GM23338 (cell line): ENCODE results near the gene FAM171A1. TPM values are rescaled to one million over a fixed set of nuclear protein-coding genes. Genes with fewer than 3 reads are reported as not detected.

Source experiments
- ATAC-seq: fragments of 200-7000 bp; cut with Tn5 transposase; 3 replicates; pipeline ENCODE4 v1.9.1; 2020
- DNase-seq: peaks from one replicate; pipeline ENCODE4 v3.0.0-alpha.2; 2015; ENCODE audit warnings: low spot score
- H2AFZ ChIP-seq: fragments of 200-600 bp; sonication (generic); 2 replicates; pipeline ENCODE4 v1.8.0; 2016; ENCODE audit warnings: antibody characterized with exemption, mild to moderate bottlenecking, moderate library complexity
- H3F3A ChIP-seq: fragments of 200-600 bp; sonication (generic); replicated peaks from 2 replicates; pipeline ENCODE4 v1.8.0; 2017; ENCODE audit warnings: antibody characterized with exemption, mixed run types, low read depth
- H3K27ac ChIP-seq: fragments of 200-600 bp; sonication (generic); 2 replicates; pipeline ENCODE4 v1.6.1; 2016; ENCODE audit warnings: low read depth
- H3K27me3 ChIP-seq: fragments of 200-600 bp; sonication (generic); 2 replicates; pipeline ENCODE4 v1.8.0; 2016; ENCODE audit warnings: mild to moderate bottlenecking, mixed run types, moderate library complexity; ENCODE audit not compliant: insufficient read depth
- H3K36me3 ChIP-seq: fragments of 200-600 bp; sonication (generic); 2 replicates; pipeline ENCODE4 v1.8.0; 2016; ENCODE audit warnings: mild to moderate bottlenecking; ENCODE audit not compliant: insufficient read depth
- H3K4me1 ChIP-seq: fragments of 200-600 bp; sonication (generic); 2 replicates; pipeline ENCODE4 v1.8.0; 2016; ENCODE audit warnings: mild to moderate bottlenecking, moderate library complexity; ENCODE audit not compliant: insufficient read depth
- H3K4me2 ChIP-seq: fragments of 200-600 bp; sonication (generic); 2 replicates; pipeline ENCODE4 v1.7.1; 2017; ENCODE audit warnings: mixed run types
- H3K4me3 ChIP-seq: fragments of 200-600 bp; sonication (generic); 2 replicates; pipeline ENCODE4 v1.6.1; 2016; ENCODE audit warnings: mixed run types
- H3K79me2 ChIP-seq: fragments of 200-600 bp; sonication (generic); replicated peaks from 2 replicates; pipeline ENCODE4 v1.8.0; 2017; ENCODE audit warnings: mild to moderate bottlenecking; ENCODE audit not compliant: insufficient read depth
- H3K9me2 ChIP-seq: fragments of 200-600 bp; sonication (generic); 2 replicates; pipeline ENCODE4 v1.8.0; 2017; ENCODE audit not compliant: insufficient read depth
- H4K20me1 ChIP-seq: fragments of 200-600 bp; sonication (generic); replicated peaks from 2 replicates; pipeline ENCODE4 v1.8.0; 2017; ENCODE audit warnings: mild to moderate bottlenecking; ENCODE audit not compliant: insufficient read depth
- H3K27ac Mint-ChIP-seq: 2 replicates; pipeline ENCODE4 v1.8.0; 2020; ENCODE audit warnings: inconsistent platforms, mild to moderate bottlenecking, moderate library complexity, mixed read lengths
- H3K27me3 Mint-ChIP-seq: 3 replicates; pipeline ENCODE4 v1.8.0; 2022; ENCODE audit warnings: low read depth, mild to moderate bottlenecking, moderate library complexity, mixed read lengths, inconsistent platforms; ENCODE audit not compliant: insufficient read depth, poor library complexity
- H3K36me3 Mint-ChIP-seq: 3 replicates; pipeline ENCODE4 v1.8.0; 2021; ENCODE audit warnings: low read depth, mild to moderate bottlenecking, inconsistent platforms, moderate library complexity, mixed read lengths
- H3K4me1 Mint-ChIP-seq: 3 replicates; pipeline ENCODE4 v1.8.0; 2020; ENCODE audit warnings: mild to moderate bottlenecking, inconsistent platforms, mixed read lengths
- H3K4me3 Mint-ChIP-seq: 3 replicates; pipeline ENCODE4 v1.8.0; 2021; ENCODE audit warnings: moderate library complexity, mild to moderate bottlenecking, inconsistent platforms, mixed read lengths
- H3K9me3 Mint-ChIP-seq: 3 replicates; pipeline ENCODE4 v1.8.0; 2020; ENCODE audit warnings: moderate library complexity, mild to moderate bottlenecking, inconsistent platforms, mixed read lengths
- CREB1 ChIP-seq: fragments of 250-450 bp; sonication (Bioruptor Pico); IDR thresholded peaks from 2 replicates; pipeline ENCODE4 v1.5.0; 2020; ENCODE audit warnings: low read depth, mild to moderate bottlenecking, moderate library complexity
- CTCF ChIP-seq, 2 experiments: fragments of 200-600 bp in 1 of 2; sonication (generic) in 1 of 2; conservative IDR thresholded peaks; 2 replicates each; pipeline versions ENCODE4 v1.5.1 to v1.6.1; 2016 to 2017; ENCODE audit warnings: antibody characterized with exemption in 2 of 2, low read depth in 2 of 2, mild to moderate bottlenecking in 2 of 2, moderate library complexity in 1 of 2
- ETS1 ChIP-seq: IDR thresholded peaks from 2 replicates; pipeline ENCODE4 v1.6.1; 2016; ENCODE audit warnings: antibody characterized with exemption
- EZH2 ChIP-seq: fragments of 200-600 bp; sonication (generic); IDR thresholded peaks from one replicate; pipeline ENCODE4 v1.8.0; 2017; ENCODE audit warnings: antibody characterized with exemption, mild to moderate bottlenecking, low read depth; ENCODE audit not compliant: unreplicated experiment
- EZH2phosphoT487 ChIP-seq: fragments of 200-600 bp; sonication (generic); IDR thresholded peaks from one replicate; pipeline ENCODE4 v1.8.1; 2018; ENCODE audit warnings: antibody characterized with exemption; ENCODE audit not compliant: unreplicated experiment
- JUNB ChIP-seq: IDR thresholded peaks from one replicate; pipeline ENCODE4 v1.6.1; 2016; ENCODE audit warnings: antibody characterized with exemption; ENCODE audit not compliant: unreplicated experiment
- NANOG ChIP-seq: IDR thresholded peaks from 2 replicates; pipeline ENCODE4 v1.6.1; 2016; ENCODE audit warnings: antibody characterized with exemption, borderline replicate concordance
- POLR2AphosphoS5 ChIP-seq: IDR thresholded peaks from 2 replicates; pipeline ENCODE4 v1.6.1; 2016; ENCODE audit warnings: antibody characterized with exemption, low read depth
- REST ChIP-seq: IDR thresholded peaks from one replicate; pipeline ENCODE4 v1.6.1; 2018; ENCODE audit warnings: antibody characterized with exemption; ENCODE audit not compliant: unreplicated experiment
- STAT1 ChIP-seq: IDR thresholded peaks from one replicate; pipeline ENCODE4 v1.6.1; 2016; ENCODE audit warnings: antibody characterized with exemption; ENCODE audit not compliant: unreplicated experiment
- ZNF114 ChIP-seq: fragments of 250-450 bp; sonication (Bioruptor Pico); IDR thresholded peaks from 2 replicates; pipeline ENCODE4 v1.5.0; 2020; ENCODE audit warnings: mild to moderate bottlenecking, moderate library complexity
- ZNF331 ChIP-seq: fragments of 250-450 bp; sonication (Bioruptor Pico); IDR thresholded peaks from 2 replicates; pipeline ENCODE4 v1.5.0; 2020; ENCODE audit warnings: low read depth, mild to moderate bottlenecking, moderate library complexity
- polyA plus RNA-seq: library from polyadenylated mRNA; unstranded; fragments of >200 nt; fragmentation: Nextera tagmentation; extraction: Ambion mirVana; gene quantifications from 2 replicates; pipeline ENCODE4 v1.2.1, GENCODE V29; 2016
- total RNA-seq: library from RNA; depleted of rRNA; stranded (reverse); fragments of >200 nt; shearing (Covaris generic); gene quantifications from 2 replicates; pipeline ENCODE4 v1.2.3, GENCODE V29; 2014
- TF ChIP-seq, protein P1 (sequence below): fragments of 250-450 bp; sonication (Bioruptor Pico); IDR thresholded peaks from 2 replicates; pipeline ENCODE4 v1.5.0; 2020; ENCODE audit warnings: mild to moderate bottlenecking, moderate library complexity

The FAM171A1 gene
- total and polyA plus RNA-seq, 2 experiments from 2014 or later, result 11.3 to 32.2 TPM

DNA sequence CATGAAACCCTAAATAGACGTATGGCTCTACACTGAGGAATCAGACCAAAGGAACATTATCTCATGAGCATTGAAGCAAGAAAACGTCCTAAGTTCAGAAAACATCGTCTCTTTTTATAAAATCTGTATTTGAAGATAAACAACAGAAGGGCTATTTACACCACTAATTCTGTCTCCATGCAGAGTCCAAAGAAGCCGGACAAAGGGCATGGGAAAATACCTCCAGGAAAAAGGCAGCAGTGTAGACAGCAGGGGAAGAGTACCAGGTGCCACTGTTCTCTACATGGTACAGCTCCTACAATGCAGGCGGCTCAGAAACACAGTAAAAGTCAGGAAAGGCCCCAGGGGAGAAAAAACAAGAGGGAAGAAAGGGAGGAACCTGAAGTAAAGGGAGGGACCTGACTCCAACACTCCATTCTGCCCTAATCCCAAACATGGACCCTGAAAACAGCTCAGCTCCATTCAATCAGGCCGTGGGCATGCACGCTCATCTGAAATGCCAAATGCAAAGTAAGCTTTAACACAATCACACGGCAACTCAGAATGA lies 17.5 kb downstream of the FAM171A1 start:
- Histone ChIP-seq H3K36me3 (no peaks in the 10 kb centered on the region), H3K4me3 (no peak overlapping the region), H4K20me1 (peaks cover 9% of the 10 kb centered on the region), H3K79me2 (peaks cover 79% of the 10 kb centered on the region), H3K27me3 (no peaks in the 10 kb centered on the region), H3K4me2 (no peak overlapping the region), H3K4me1 (peaks cover 4% of the 10 kb centered on the region), H3K9me2 (no peaks in the 10 kb centered on the region), H3F3A (no peaks in the 10 kb centered on the region), H2AFZ (no peak overlapping the region), H3K27ac (no peak overlapping the region)
- Mint-ChIP-seq H3K36me3 (no peaks in the 10 kb centered on the region), H3K4me1 (peaks cover 14% of the 10 kb centered on the region), H3K4me3 (no peak overlapping the region), H3K27ac (no peak overlapping the region), H3K27me3 (peaks cover 5% of the 10 kb centered on the region), H3K9me3 (no peaks in the 10 kb centered on the region)
- ATAC-seq, result 0 out of 3 replicates have a peak, but pooled peaks have one; percentile 26
- TF ChIP-seq NANOG (no peak), POLR2AphosphoS5 (no peak), JUNB (no peak), EZH2phosphoT487 (no peak), ETS1 (no peak), STAT1 (no peak), EZH2 (no peak), ZNF331 (CRISPR knock-in tag) (no peak), CREB1 (no peak), ZNF114 (CRISPR knock-in tag) (no peak), CTCF (conservative IDR thresholded peaks at IDR 0.05; ENCODE audit: low read depth in 2 of 2) (no peak), REST (no peak)
- TF ChIP-seq, protein P1, sequence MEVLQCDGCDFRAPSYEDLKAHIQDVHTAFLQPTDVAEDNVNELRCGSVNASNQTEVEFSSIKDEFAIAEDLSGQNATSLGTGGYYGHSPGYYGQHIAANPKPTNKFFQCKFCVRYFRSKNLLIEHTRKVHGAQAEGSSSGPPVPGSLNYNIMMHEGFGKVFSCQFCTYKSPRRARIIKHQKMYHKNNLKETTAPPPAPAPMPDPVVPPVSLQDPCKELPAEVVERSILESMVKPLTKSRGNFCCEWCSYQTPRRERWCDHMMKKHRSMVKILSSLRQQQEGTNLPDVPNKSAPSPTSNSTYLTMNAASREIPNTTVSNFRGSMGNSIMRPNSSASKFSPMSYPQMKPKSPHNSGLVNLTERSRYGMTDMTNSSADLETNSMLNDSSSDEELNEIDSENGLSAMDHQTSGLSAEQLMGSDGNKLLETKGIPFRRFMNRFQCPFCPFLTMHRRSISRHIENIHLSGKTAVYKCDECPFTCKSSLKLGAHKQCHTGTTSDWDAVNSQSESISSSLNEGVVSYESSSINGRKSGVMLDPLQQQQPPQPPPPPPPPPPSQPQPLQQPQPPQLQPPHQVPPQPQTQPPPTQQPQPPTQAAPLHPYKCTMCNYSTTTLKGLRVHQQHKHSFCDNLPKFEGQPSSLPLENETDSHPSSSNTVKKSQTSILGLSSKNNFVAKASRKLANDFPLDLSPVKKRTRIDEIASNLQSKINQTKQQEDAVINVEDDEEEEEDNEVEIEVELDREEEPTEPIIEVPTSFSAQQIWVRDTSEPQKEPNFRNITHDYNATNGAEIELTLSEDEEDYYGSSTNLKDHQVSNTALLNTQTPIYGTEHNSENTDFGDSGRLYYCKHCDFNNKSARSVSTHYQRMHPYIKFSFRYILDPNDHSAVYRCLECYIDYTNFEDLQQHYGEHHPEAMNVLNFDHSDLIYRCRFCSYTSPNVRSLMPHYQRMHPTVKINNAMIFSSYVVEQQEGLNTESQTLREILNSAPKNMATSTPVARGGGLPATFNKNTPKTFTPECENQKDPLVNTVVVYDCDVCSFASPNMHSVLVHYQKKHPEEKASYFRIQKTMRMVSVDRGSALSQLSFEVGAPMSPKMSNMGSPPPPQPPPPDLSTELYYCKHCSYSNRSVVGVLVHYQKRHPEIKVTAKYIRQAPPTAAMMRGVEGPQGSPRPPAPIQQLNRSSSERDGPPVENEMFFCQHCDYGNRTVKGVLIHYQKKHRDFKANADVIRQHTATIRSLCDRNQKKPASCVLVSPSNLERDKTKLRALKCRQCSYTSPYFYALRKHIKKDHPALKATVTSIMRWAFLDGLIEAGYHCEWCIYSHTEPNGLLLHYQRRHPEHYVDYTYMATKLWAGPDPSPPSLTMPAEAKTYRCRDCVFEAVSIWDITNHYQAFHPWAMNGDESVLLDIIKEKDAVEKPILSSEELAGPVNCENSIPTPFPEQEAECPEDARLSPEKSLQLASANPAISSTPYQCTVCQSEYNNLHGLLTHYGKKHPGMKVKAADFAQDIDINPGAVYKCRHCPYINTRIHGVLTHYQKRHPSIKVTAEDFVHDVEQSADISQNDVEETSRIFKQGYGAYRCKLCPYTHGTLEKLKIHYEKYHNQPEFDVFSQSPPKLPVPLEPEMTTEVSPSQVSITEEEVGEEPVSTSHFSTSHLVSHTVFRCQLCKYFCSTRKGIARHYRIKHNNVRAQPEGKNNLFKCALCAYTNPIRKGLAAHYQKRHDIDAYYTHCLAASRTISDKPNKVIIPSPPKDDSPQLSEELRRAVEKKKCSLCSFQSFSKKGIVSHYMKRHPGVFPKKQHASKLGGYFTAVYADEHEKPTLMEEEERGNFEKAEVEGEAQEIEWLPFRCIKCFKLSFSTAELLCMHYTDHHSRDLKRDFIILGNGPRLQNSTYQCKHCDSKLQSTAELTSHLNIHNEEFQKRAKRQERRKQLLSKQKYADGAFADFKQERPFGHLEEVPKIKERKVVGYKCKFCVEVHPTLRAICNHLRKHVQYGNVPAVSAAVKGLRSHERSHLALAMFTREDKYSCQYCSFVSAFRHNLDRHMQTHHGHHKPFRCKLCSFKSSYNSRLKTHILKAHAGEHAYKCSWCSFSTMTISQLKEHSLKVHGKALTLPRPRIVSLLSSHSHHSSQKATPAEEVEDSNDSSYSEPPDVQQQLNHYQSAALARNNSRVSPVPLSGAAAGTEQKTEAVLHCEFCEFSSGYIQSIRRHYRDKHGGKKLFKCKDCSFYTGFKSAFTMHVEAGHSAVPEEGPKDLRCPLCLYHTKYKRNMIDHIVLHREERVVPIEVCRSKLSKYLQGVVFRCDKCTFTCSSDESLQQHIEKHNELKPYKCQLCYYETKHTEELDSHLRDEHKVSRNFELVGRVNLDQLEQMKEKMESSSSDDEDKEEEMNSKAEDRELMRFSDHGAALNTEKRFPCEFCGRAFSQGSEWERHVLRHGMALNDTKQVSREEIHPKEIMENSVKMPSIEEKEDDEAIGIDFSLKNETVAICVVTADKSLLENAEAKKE, result no peak
- DNase-seq, result no peak
